CD8-positive, alpha-beta memory T cell (primary cell): ENCODE results near the gene ZNF605. TPM values are rescaled to one million over a fixed set of nuclear protein-coding genes. Genes with fewer than 3 reads are reported as not detected.
A peak's percentile ranks its signal among the peaks of the same experiment; 100 is the strongest.

Source experiments
- CTCF ChIA-PET: fragments of 350-600 bp; sonication (Branson Sonifier 250); formaldehyde crosslinking; loops from one replicate; lab custom pipeline; 2021; ENCODE audit warnings: antibody characterized with exemption; lab: Charles Lee
- POLR2A ChIA-PET: fragments of 350-600 bp; sonication (Branson Sonifier 250); formaldehyde crosslinking; loops from one replicate; lab custom pipeline; 2021; ENCODE audit warnings: antibody characterized with exemption; lab: Charles Lee
- DNase-seq, 5 donors: peaks; one replicate each; pipeline versions ENCODE4 v3.0.0 to v3.0.0-alpha.2; 2020 to 2022; ENCODE audit warnings: mixed read lengths in 1 of 5
- H3K27ac ChIP-seq: one replicate; pipeline ENCODE4 v1.7.0; 2013; ENCODE audit warnings: low read depth, mild to moderate bottlenecking, low read length, moderate library complexity
- H3K27me3 ChIP-seq: 2 replicates; pipeline ENCODE4 v1.7.0; 2013; ENCODE audit warnings: low read length, mild to moderate bottlenecking; ENCODE audit not compliant: insufficient read depth, poor library complexity, severe bottlenecking
- H3K36me3 ChIP-seq: 2 replicates; pipeline ENCODE4 v1.7.0; 2013; ENCODE audit warnings: mild to moderate bottlenecking, low read length, moderate library complexity; ENCODE audit not compliant: insufficient read depth
- H3K4me1 ChIP-seq: 2 replicates; pipeline ENCODE4 v1.7.0; 2013; ENCODE audit warnings: mild to moderate bottlenecking, low read length, moderate library complexity; ENCODE audit not compliant: insufficient read depth
- H3K4me3 ChIP-seq: 2 replicates; pipeline ENCODE4 v1.7.0; 2013; ENCODE audit warnings: mild to moderate bottlenecking, low read length
- H3K9me3 ChIP-seq: 2 replicates; pipeline ENCODE4 v1.7.0; 2013; ENCODE audit warnings: mild to moderate bottlenecking, low read length
- H3K27ac Mint-ChIP-seq, 8 donors: one replicate each; pipeline ENCODE4 v1.8.0; 2020 to 2021; ENCODE audit warnings: mixed read lengths in 8 of 8, mild to moderate bottlenecking in 6 of 8, inconsistent platforms in 3 of 8, moderate library complexity in 3 of 8
- H3K27me3 Mint-ChIP-seq, 2 donors: one replicate each; pipeline ENCODE4 v1.8.0; 2020 to 2021; ENCODE audit warnings: mixed read lengths in 2 of 2, mild to moderate bottlenecking in 1 of 2, moderate library complexity in 1 of 2
- H3K36me3 Mint-ChIP-seq, 3 donors: one replicate each; pipeline ENCODE4 v1.8.0; 2020 to 2021; ENCODE audit warnings: mixed read lengths in 3 of 3, inconsistent platforms in 1 of 3, mild to moderate bottlenecking in 1 of 3
- H3K4me1 Mint-ChIP-seq, 3 donors: one replicate each; pipeline ENCODE4 v1.8.0; 2020 to 2021; ENCODE audit warnings: mixed read lengths in 3 of 3, inconsistent platforms in 1 of 3, mild to moderate bottlenecking in 1 of 3
- H3K4me3 Mint-ChIP-seq, 7 donors: one replicate each; pipeline ENCODE4 v1.8.0; 2020 to 2021; ENCODE audit warnings: mixed read lengths in 7 of 7, mild to moderate bottlenecking in 6 of 7, moderate library complexity in 4 of 7, inconsistent platforms in 2 of 7
- H3K9me3 Mint-ChIP-seq, 5 donors: one replicate each; pipeline ENCODE4 v1.8.0; 2020 to 2022; ENCODE audit warnings: mixed read lengths in 5 of 5, mild to moderate bottlenecking in 3 of 5, moderate library complexity in 2 of 5, inconsistent platforms in 1 of 5
- polyA plus RNA-seq: library from polyadenylated mRNA; unstranded; fragments of 300-500 nt; fragmentation: Illumina TruSeq; gene quantifications from one replicate; pipeline ENCODE4 v1.2.3, GENCODE V29; 2021
- total RNA-seq, 2 experiments: library from RNA; stranded (reverse); gene quantifications; one replicate each; pipeline ENCODE4 v1.2.3, GENCODE V29; 2021

Gene ZNF605
- total and polyA plus RNA-seq, 3 experiments from 2014 or later, result 1.5 to 6.2 (median 5.6) TPM

GRCh38 chr12:132872975-132873421 is 83.1 kb downstream of the ZNF605 start:
- Mint-ChIP-seq H3K27me3 (no peaks in the 10 kb centered on the region), H3K4me1 (peaks cover 18 to 28% (median 24%) of the 10 kb centered on the region in 3 donors), H3K27ac (peak overlapping the region in 7 of 8 donors; percentile 57 to 94 (median 87)), H3K4me3 (peak overlapping the region in 6 of 7 donors; percentile 43 to 85 (median 64)), H3K36me3 (peaks cover 0 to 73% (median 9%) of the 10 kb centered on the region in 3 donors), H3K9me3 (no peaks in the 10 kb centered on the region)
- H3K4me1 ChIP-seq, result peaks cover 20% of the 10 kb centered on the region
- H3K27me3 ChIP-seq, result no peaks in the 10 kb centered on the region
- peak in 3 of 5 donors; percentile 18 to 54 (median 51) for DNase-seq
- CTCF ChIA-PET, result interaction anchor here (1.0 to 2.1 kb wide), 2 partner anchors 9 to 32 kb away, joined by 3 to 7 read pairs; no protein-coding TSS in a partner anchor
- POLR2A ChIA-PET, result interaction anchor here (0.7 to 1.4 kb wide), 4 partner anchors 14 to 44 kb away, joined by 3 to 5 read pairs (median 4); partner anchors contain the start of gene CHFR
- no peaks in the 10 kb centered on the region for H3K9me3 ChIP-seq
- H3K4me3 ChIP-seq, result no peak overlapping the region
- no peak overlapping the region for H3K27ac ChIP-seq
- peaks cover 14% of the 10 kb centered on the region for H3K36me3 ChIP-seq

GRCh38 chr12:132872073-132872855 is 83.8 kb downstream of the ZNF605 start:
- Histone ChIP-seq H3K27ac (no peak overlapping the region), H3K9me3 (no peaks in the 10 kb centered on the region), H3K27me3 (no peaks in the 10 kb centered on the region), H3K36me3 (peaks cover 13% of the 10 kb centered on the region), H3K4me1 (peaks cover 27% of the 10 kb centered on the region), H3K4me3 (no peak overlapping the region)
- Mint-ChIP-seq H3K27ac (peak overlapping the region in 7 of 8 donors; percentile 33 to 94 (median 72)), H3K27me3 (no peaks in the 10 kb centered on the region), H3K4me1 (peaks cover 21 to 31% (median 30%) of the 10 kb centered on the region in 3 donors), H3K36me3 (peaks cover 0 to 75% (median 11%) of the 10 kb centered on the region in 3 donors), H3K9me3 (no peaks in the 10 kb centered on the region), H3K4me3 (peak overlapping the region in 4 of 7 donors; percentile 59 to 75 (median 64))
- DNase-seq, result peak in 1 of 5 donors; percentile 17
- ChIA-PET POLR2A (interaction anchor here (0.7 to 1.4 kb wide), 4 partner anchors 15 to 43 kb away, joined by 3 to 5 read pairs (median 4); partner anchors contain the start of gene CHFR), CTCF (interaction anchor here (1.1 to 2.1 kb wide), 2 partner anchors 32 to 43 kb away, joined by 3 to 7 read pairs; partner anchors contain the start of gene GOLGA3)

GRCh38 chr12:132869551-132869950 is 86.6 kb downstream of the ZNF605 start:
- H3K4me1 Mint-ChIP-seq, result peaks cover 26 to 41% (median 33%) of the 10 kb centered on the region in 3 donors
- no peak overlapping the region for H3K4me3 Mint-ChIP-seq
- Histone ChIP-seq H3K36me3 (peaks cover 15% of the 10 kb centered on the region), H3K27ac (no peak overlapping the region), H3K4me3 (no peak overlapping the region), H3K9me3 (no peaks in the 10 kb centered on the region), H3K4me1 (peaks cover 41% of the 10 kb centered on the region), H3K27me3 (no peaks in the 10 kb centered on the region)
- peaks cover 0 to 73% (median 17%) of the 10 kb centered on the region in 3 donors for H3K36me3 Mint-ChIP-seq
- no peak for DNase-seq
- no peaks in the 10 kb centered on the region for H3K9me3 Mint-ChIP-seq
- POLR2A ChIA-PET, result interaction anchor here (0.7 kb wide), 1 partner anchor 22 kb away, joined by 3 read pairs; no protein-coding TSS in a partner anchor
- no peaks in the 10 kb centered on the region for H3K27me3 Mint-ChIP-seq
- CTCF ChIA-PET, result no interaction called here
- H3K27ac Mint-ChIP-seq, result no peak overlapping the region

Other genes with a start within 250 kb of the ZNF605 start
- gene PGAM5, start 245.5 kb downstream of the ZNF605 start, total RNA-seq, result 100 to 1,000 TPM in 1 of 2 experiments, 10 to 100 TPM in 1; 99.7 to 102 TPM
- 31.8 TPM for gene PGAM5, start 245.5 kb downstream of the ZNF605 start, polyA plus RNA-seq
- 100 to 1,000 TPM; 114 to 119 TPM for gene ANKLE2, start 194.5 kb downstream of the ZNF605 start, total RNA-seq
- gene ANKLE2, start 194.5 kb downstream of the ZNF605 start, polyA plus RNA-seq, result 40.6 TPM
- gene GOLGA3, start 127.4 kb downstream of the ZNF605 start, total RNA-seq, result 10 to 100 TPM; 63.7 to 68.2 TPM
- gene GOLGA3, start 127.4 kb downstream of the ZNF605 start, polyA plus RNA-seq, result 13.4 TPM
- 10 to 100 TPM; 55.9 to 57.7 TPM for gene CHFR, start 68.7 kb downstream of the ZNF605 start, total RNA-seq
- gene CHFR, start 68.7 kb downstream of the ZNF605 start, polyA plus RNA-seq, result 35.0 TPM
- 10 to 100 TPM; 15.5 to 16.5 TPM for gene ZNF26, start 30.1 kb upstream of the ZNF605 start, total RNA-seq
- gene ZNF26, start 30.1 kb upstream of the ZNF605 start, polyA plus RNA-seq, result 19.3 TPM
- 10 to 100 TPM; 15.2 to 16.5 TPM for gene ZNF84, start 81.2 kb upstream of the ZNF605 start, total RNA-seq
- 18.8 TPM for gene ZNF84, start 81.2 kb upstream of the ZNF605 start, polyA plus RNA-seq
- gene ZNF140, start 124.6 kb upstream of the ZNF605 start, total RNA-seq, result 10 to 100 TPM; 13.5 to 14.8 TPM
- 21.3 TPM for gene ZNF140, start 124.6 kb upstream of the ZNF605 start, polyA plus RNA-seq
- gene ZNF891, start 174.0 kb upstream of the ZNF605 start, total RNA-seq, result 1 to 10 TPM; 2.0 to 2.1 TPM
- 0.69 TPM for gene ZNF891, start 174.0 kb upstream of the ZNF605 start, polyA plus RNA-seq
- 1 to 10 TPM; 4.5 to 5.6 TPM for gene ZNF10, start 174.3 kb upstream of the ZNF605 start, total RNA-seq
- gene ZNF10, start 174.3 kb upstream of the ZNF605 start, polyA plus RNA-seq, result 13.6 TPM
- gene ZNF268, start 225.2 kb upstream of the ZNF605 start, total RNA-seq, result 10 to 100 TPM; 22.6 TPM
- 19.8 TPM for gene ZNF268, start 225.2 kb upstream of the ZNF605 start, polyA plus RNA-seq